Measurements from ENCODE around the gene PCDH9.

GRCh38 chr13:66915596-66916185 lies 314.4 kb downstream of the PCDH9 start:
- TF ChIP-seq CTCF (IDR thresholded peaks at IDR 0.05; ENCODE audit: insufficient read depth, low read length, poor library complexity, severe bottlenecking), result no peak
- TF ChIP-seq EZH2phosphoT487 (conservative IDR thresholded peaks at IDR 0.05; ENCODE audit: low read length), result no peak

Data from SU-DHL-6 (cell line).